SK-N-SH (cell line): Measurements from ENCODE around the gene BCL6B.

Source experiments
- CTCF ChIP-seq: fragments of 200-600 bp; sonication (generic); IDR thresholded peaks from 2 replicates; pipeline ENCODE4 v1.6.1; 2017; ENCODE audit warnings: antibody characterized with exemption, mild to moderate bottlenecking, moderate library complexity
- EZH2phosphoT487 ChIP-seq: fragments of 200-600 bp; sonication (generic); IDR thresholded peaks from 2 replicates; pipeline ENCODE4 v1.6.1; 2017; ENCODE audit warnings: low read depth, mixed run types, mild to moderate bottlenecking, antibody characterized with exemption, moderate library complexity, borderline replicate concordance
- FOXM1 ChIP-seq: IDR thresholded peaks from 2 replicates; pipeline ENCODE4 v1.4.0; 2012; ENCODE audit warnings: low read depth, mild to moderate bottlenecking
- JUND ChIP-seq: IDR thresholded peaks from 2 replicates; pipeline ENCODE4 v1.4.0; 2012
- MAX ChIP-seq: IDR thresholded peaks from 2 replicates; pipeline ENCODE4 v1.4.0; 2012; ENCODE audit warnings: low read depth
- MEF2A ChIP-seq: IDR thresholded peaks from 2 replicates; pipeline ENCODE4 v1.4.0; 2012; ENCODE audit warnings: low read depth, borderline replicate concordance
- MXI1 ChIP-seq: IDR thresholded peaks from 2 replicates; pipeline ENCODE4 v1.6.1; 2012; ENCODE audit warnings: mild to moderate bottlenecking, low read depth, low read length, improper control_type of control experiment
- NFIC ChIP-seq: IDR thresholded peaks from 2 replicates; pipeline ENCODE4 v1.4.0; 2012; ENCODE audit warnings: borderline replicate concordance
- POLR2AphosphoS5 ChIP-seq: IDR thresholded peaks from 2 replicates; pipeline ENCODE4 v1.6.1; 2012; ENCODE audit warnings: low read depth, low read length
- RAD21 ChIP-seq: IDR thresholded peaks from 2 replicates; pipeline ENCODE4 v1.6.1; 2012; ENCODE audit warnings: mild to moderate bottlenecking, low read length
- SIN3A ChIP-seq: IDR thresholded peaks from 2 replicates; pipeline ENCODE4 v1.6.1; 2012; ENCODE audit warnings: low read depth, mild to moderate bottlenecking, low read length, moderate library complexity, borderline replicate concordance
- TAF1 ChIP-seq: IDR thresholded peaks from 2 replicates; pipeline ENCODE4 v1.6.1; 2012; ENCODE audit warnings: low read depth, mild to moderate bottlenecking, low read length, moderate library complexity, borderline replicate concordance
- USF1 ChIP-seq: IDR thresholded peaks from 2 replicates; pipeline ENCODE4 v1.4.0; 2012; ENCODE audit warnings: low read depth, borderline replicate concordance
- YY1 ChIP-seq: IDR thresholded peaks from 2 replicates; pipeline ENCODE4 v1.4.0; 2012; ENCODE audit warnings: low read depth, mild to moderate bottlenecking

- TF ChIP-seq CTCF (no peak), TAF1 (no peak), NFIC (no peak), EZH2phosphoT487 (no peak), SIN3A (no peak), RAD21 (no peak), JUND (no peak), FOXM1 (no peak), USF1 (no peak), MXI1 (no peak), POLR2AphosphoS5 (no peak), YY1 (no peak), MEF2A (no peak), MAX (no peak)
Measured at GRCh38 chr17:7058831-7059447, 36.1 kb downstream of the BCL6B start.
